Adipocyte (in vitro differentiated cells): ENCODE data around the gene WDR81.
A peak's percentile ranks its signal among the peaks of the same experiment; 100 is the strongest.
"Not testable (repeated sequence)": the region's sequence is repeated elsewhere in the genome, so short reads cannot be mapped to it uniquely, and the experiment has no call there.

Experiments
- DNase-seq: peaks from one replicate; pipeline ENCODE4 v3.0.0-alpha.2; 2015; ENCODE audit warnings: low read depth
- H3K27me3 ChIP-seq: replicated peaks from 2 replicates; pipeline ENCODE4 v1.7.0; 2013; ENCODE audit warnings: mild to moderate bottlenecking, low read length, moderate library complexity; ENCODE audit not compliant: control insufficient read depth, insufficient read depth
- H3K36me3 ChIP-seq: 2 replicates; pipeline ENCODE4 v1.7.0; 2013; ENCODE audit warnings: low read length, mild to moderate bottlenecking, moderate library complexity; ENCODE audit not compliant: control insufficient read depth, insufficient read depth, severe bottlenecking
- H3K4me1 ChIP-seq: 2 replicates; pipeline ENCODE4 v1.7.0; 2013; ENCODE audit warnings: mild to moderate bottlenecking, low read length, moderate library complexity; ENCODE audit not compliant: control insufficient read depth, insufficient read depth
- H3K4me3 ChIP-seq: 2 replicates; pipeline ENCODE4 v1.7.0; 2013; ENCODE audit warnings: mild to moderate bottlenecking, low read length, moderate library complexity
- H3K9ac ChIP-seq: 2 replicates; pipeline ENCODE4 v1.7.0; 2013; ENCODE audit warnings: mild to moderate bottlenecking, low read length, moderate library complexity
- H3K9me3 ChIP-seq: 2 replicates; pipeline ENCODE4 v1.7.0; 2013; ENCODE audit warnings: mild to moderate bottlenecking, low read length, moderate library complexity; ENCODE audit not compliant: control insufficient read depth

Gene WDR81

GRCh38 chr17:1703063-1703462 is 21.4 kb upstream of the WDR81 start:
- Histone ChIP-seq H3K36me3 (peaks cover 5% of the 10 kb centered on the region), H3K9ac (no peak overlapping the region), H3K4me1 (no peaks in the 10 kb centered on the region), H3K27me3 (no peaks in the 10 kb centered on the region), H3K9me3 (no peaks in the 10 kb centered on the region), H3K4me3 (no peak overlapping the region)
- no peak for DNase-seq

GRCh38 chr17:1705004-1705403 is 19.5 kb upstream of the WDR81 start:
- Histone ChIP-seq H3K9me3 (no peaks in the 10 kb centered on the region), H3K9ac (no peak overlapping the region), H3K4me3 (no peak overlapping the region), H3K4me1 (peaks cover 8% of the 10 kb centered on the region), H3K36me3 (peaks cover 5% of the 10 kb centered on the region), H3K27me3 (no peaks in the 10 kb centered on the region)
- no peak for DNase-seq

- Histone ChIP-seq H3K36me3 (peaks cover 18% of the 10 kb centered on the region), H3K27me3 (no peaks in the 10 kb centered on the region), H3K4me3 (no peak overlapping the region), H3K9ac (no peak overlapping the region), H3K4me1 (peaks cover 18% of the 10 kb centered on the region), H3K9me3 (no peaks in the 10 kb centered on the region)
- DNase-seq, result no peak
Measured at GRCh38 chr17:1707107-1707506, 17.4 kb upstream of the WDR81 start.

GRCh38 chr17:1708791-1709346 is 15.6 kb upstream of the WDR81 start:
- peaks cover 35% of the 10 kb centered on the region for H3K4me1 ChIP-seq
- H3K27me3 ChIP-seq, H3K9me3 ChIP-seq, DNase-seq: not testable (repeated sequence)
- peaks cover 35% of the 10 kb centered on the region for H3K36me3 ChIP-seq
- peak overlapping the region; percentile 97 for H3K4me3 ChIP-seq
- peak overlapping the region; percentile 99 for H3K9ac ChIP-seq

GRCh38 chr17:1709403-1709951 is 15.0 kb upstream of the WDR81 start:
- Histone ChIP-seq H3K4me1 (peaks cover 36% of the 10 kb centered on the region), H3K36me3 (peaks cover 40% of the 10 kb centered on the region), H3K9ac (peak overlapping the region; percentile 99), H3K27me3 (no peaks in the 10 kb centered on the region), H3K4me3 (peak overlapping the region; percentile 97), H3K9me3 (no peaks in the 10 kb centered on the region)
- peak; percentile 36 for DNase-seq

GRCh38 chr17:1709971-1710806 is 14.3 kb upstream of the WDR81 start, which contains the start of gene TLCD2:
Gene TLCD2 (minus strand): TSS chr17:1710377. CDS start chr17:1710242, 135 bp downstream.
- no peaks in the 10 kb centered on the region for H3K27me3 ChIP-seq
- DNase-seq, result peak; percentile 94
- peak within 1 kb of the TSS; percentile 99 for H3K9ac ChIP-seq
- H3K36me3 ChIP-seq, result peaks cover 40% of the 10 kb centered on the region
- H3K9me3 ChIP-seq, result no peaks in the 10 kb centered on the region
- peak within 1 kb of the TSS; percentile 97 for H3K4me3 ChIP-seq
- H3K4me1 ChIP-seq, result peaks cover 36% of the 10 kb centered on the region

- no peaks in the 10 kb centered on the region for H3K27me3 ChIP-seq
- no peaks in the 10 kb centered on the region for H3K9me3 ChIP-seq
- H3K4me1 ChIP-seq, result peaks cover 36% of the 10 kb centered on the region
- H3K9ac ChIP-seq, result peak overlapping the region; percentile 99
- H3K4me3 ChIP-seq, result peak overlapping the region; percentile 97
- peaks cover 40% of the 10 kb centered on the region for H3K36me3 ChIP-seq
- DNase-seq, result peak; percentile 35
Measured at GRCh38 chr17:1710807-1711553, 13.5 kb upstream of the WDR81 start.

- Histone ChIP-seq H3K27me3 (no peaks in the 10 kb centered on the region), H3K4me1 (peaks cover 36% of the 10 kb centered on the region), H3K36me3 (peaks cover 40% of the 10 kb centered on the region), H3K4me3 (peak overlapping the region; percentile 97), H3K9ac (peak overlapping the region; percentile 99), H3K9me3 (no peaks in the 10 kb centered on the region)
- peak; percentile 17 for DNase-seq
Measured at GRCh38 chr17:1711804-1712203, 12.7 kb upstream of the WDR81 start.

GRCh38 chr17:1712271-1712670 is 12.2 kb upstream of the WDR81 start:
- Histone ChIP-seq H3K9me3 (no peaks in the 10 kb centered on the region), H3K9ac (peak overlapping the region; percentile 99), H3K27me3 (no peaks in the 10 kb centered on the region), H3K4me3 (peak overlapping the region; percentile 97), H3K36me3 (peaks cover 40% of the 10 kb centered on the region), H3K4me1 (peaks cover 36% of the 10 kb centered on the region)
- DNase-seq, result no peak

- peaks cover 44% of the 10 kb centered on the region for H3K4me1 ChIP-seq
- H3K27me3 ChIP-seq, result no peaks in the 10 kb centered on the region
- H3K9me3 ChIP-seq, result no peaks in the 10 kb centered on the region
- DNase-seq, result peak; percentile 19
- peaks cover 34% of the 10 kb centered on the region for H3K36me3 ChIP-seq
- peak overlapping the region; percentile 99 for H3K9ac ChIP-seq
- peak overlapping the region; percentile 97 for H3K4me3 ChIP-seq
Measured at GRCh38 chr17:1713160-1713877, 11.2 kb upstream of the WDR81 start.
